Stimulated activated CD8-positive, alpha-beta memory T cell treated with anti-CD3 and anti-CD28 coated beads, Interleukin-2, amount 100 ng/mL, for 48 hours (primary cell): Measurements from ENCODE around the gene ZNF536.

Source experiments
- DNase-seq, 2 donors: peaks; one replicate each; pipeline ENCODE4 v3.0.0-alpha.2; 2020; ENCODE audit warnings: low read depth in 2 of 2

Gene ZNF536

GRCh38 chr19:30562981-30563380 lies 190.8 kb downstream of the ZNF536 start:
- no peak for DNase-seq

GRCh38 chr19:30563691-30564090 lies 191.5 kb downstream of the ZNF536 start:
- no peak for DNase-seq

- DNase-seq = no peak
Observed at GRCh38 chr19:30564551-30565011, 192.4 kb downstream of the ZNF536 start.

GRCh38 chr19:30565636-30566035 lies 193.5 kb downstream of the ZNF536 start:
- no peak for DNase-seq

- DNase-seq = no peak
Observed at GRCh38 chr19:30566681-30567420, 194.7 kb downstream of the ZNF536 start.

GRCh38 chr19:30567536-30568232 lies 195.5 kb downstream of the ZNF536 start:
- no peak for DNase-seq

GRCh38 chr19:30570194-30570593 lies 198.0 kb downstream of the ZNF536 start:
- DNase-seq = no peak

- no peak for DNase-seq
Observed at GRCh38 chr19:30577551-30578105, 205.4 kb downstream of the ZNF536 start.

- DNase-seq = no peak
Observed at GRCh38 chr19:30579419-30579818, 207.2 kb downstream of the ZNF536 start.

- no peak for DNase-seq
Observed at GRCh38 chr19:30580673-30581072, 208.5 kb downstream of the ZNF536 start.

- no peak for DNase-seq
Observed at GRCh38 chr19:30584090-30584489, 211.9 kb downstream of the ZNF536 start.

- no peak for DNase-seq
Observed at GRCh38 chr19:30587869-30588268, 215.7 kb downstream of the ZNF536 start.

GRCh38 chr19:30590596-30591229 lies 218.5 kb downstream of the ZNF536 start:
- DNase-seq = no peak

GRCh38 chr19:30593356-30593755 lies 221.2 kb downstream of the ZNF536 start:
- no peak for DNase-seq

- no peak for DNase-seq
Observed at GRCh38 chr19:30593975-30594745, 222.0 kb downstream of the ZNF536 start.

GRCh38 chr19:30596268-30596667 lies 224.1 kb downstream of the ZNF536 start:
- DNase-seq = no peak

- DNase-seq = no peak
Observed at GRCh38 chr19:30596813-30597399, 224.7 kb downstream of the ZNF536 start.

- DNase-seq = no peak
Observed at GRCh38 chr19:30598688-30599087, 226.5 kb downstream of the ZNF536 start.

- DNase-seq = no peak
Observed at GRCh38 chr19:30602661-30603350, 230.6 kb downstream of the ZNF536 start.

GRCh38 chr19:30604657-30605056 lies 232.5 kb downstream of the ZNF536 start:
- DNase-seq = no peak

GRCh38 chr19:30605333-30605732 lies 233.1 kb downstream of the ZNF536 start:
- DNase-seq = no peak
